GM21381 (cell line): Measurements from ENCODE around the gene WIPF1.
"Not testable (repeated sequence)": the region's sequence is repeated elsewhere in the genome, so short reads cannot be mapped to it uniquely, and the experiment has no call there.

Source experiments
- ATAC-seq: cut with Tn5 transposase; IDR thresholded peaks from one replicate; pipeline ENCODE4 v1.9.1; 2021; ENCODE audit warnings: mild to moderate bottlenecking, moderate library complexity; ENCODE audit not compliant: unreplicated experiment

Gene WIPF1

DNA sequence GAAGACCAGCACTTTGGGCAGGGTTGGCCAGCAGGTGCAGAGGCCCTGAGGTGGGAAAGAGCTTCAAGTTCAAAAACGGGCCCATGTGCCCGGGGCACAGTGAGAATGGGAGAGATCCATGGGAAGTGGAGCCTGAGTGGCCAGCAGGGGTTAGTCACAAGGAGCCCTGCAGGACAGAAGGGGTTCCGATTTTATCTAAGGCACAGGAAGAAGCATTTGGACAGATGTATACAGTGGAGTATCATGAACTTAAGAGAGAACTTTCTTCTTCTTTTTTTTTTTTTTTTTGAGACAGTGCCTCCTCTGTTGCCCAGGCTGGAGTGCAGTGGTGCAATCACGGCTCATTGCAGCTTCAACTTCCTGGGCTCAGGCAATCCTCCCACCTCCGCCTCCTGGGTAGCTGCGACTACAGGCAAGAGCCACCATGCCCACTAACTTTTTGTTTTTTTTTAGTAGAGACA, 24.0 kb downstream of the WIPF1 start:
- no peak for ATAC-seq

DNA sequence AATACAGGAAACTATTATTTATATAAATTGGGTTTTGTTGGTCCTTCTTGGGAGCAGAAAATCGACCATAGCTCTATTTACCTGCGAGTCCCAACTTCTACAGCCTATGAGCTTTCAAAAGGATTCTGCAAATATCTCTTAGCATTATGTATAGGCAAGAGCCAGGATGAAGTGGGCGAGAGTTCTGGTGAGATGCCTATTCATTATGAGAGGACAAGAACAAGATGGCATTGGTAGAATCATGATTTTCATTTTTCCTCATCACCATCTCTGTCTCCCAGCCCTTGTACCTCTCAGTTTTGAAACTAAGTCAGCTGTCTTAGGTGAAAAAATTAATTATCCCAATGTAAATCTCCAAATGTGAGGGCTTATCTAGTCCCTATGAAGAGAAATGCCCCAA, 25.0 kb downstream of the WIPF1 start:
- ATAC-seq: no peak

DNA sequence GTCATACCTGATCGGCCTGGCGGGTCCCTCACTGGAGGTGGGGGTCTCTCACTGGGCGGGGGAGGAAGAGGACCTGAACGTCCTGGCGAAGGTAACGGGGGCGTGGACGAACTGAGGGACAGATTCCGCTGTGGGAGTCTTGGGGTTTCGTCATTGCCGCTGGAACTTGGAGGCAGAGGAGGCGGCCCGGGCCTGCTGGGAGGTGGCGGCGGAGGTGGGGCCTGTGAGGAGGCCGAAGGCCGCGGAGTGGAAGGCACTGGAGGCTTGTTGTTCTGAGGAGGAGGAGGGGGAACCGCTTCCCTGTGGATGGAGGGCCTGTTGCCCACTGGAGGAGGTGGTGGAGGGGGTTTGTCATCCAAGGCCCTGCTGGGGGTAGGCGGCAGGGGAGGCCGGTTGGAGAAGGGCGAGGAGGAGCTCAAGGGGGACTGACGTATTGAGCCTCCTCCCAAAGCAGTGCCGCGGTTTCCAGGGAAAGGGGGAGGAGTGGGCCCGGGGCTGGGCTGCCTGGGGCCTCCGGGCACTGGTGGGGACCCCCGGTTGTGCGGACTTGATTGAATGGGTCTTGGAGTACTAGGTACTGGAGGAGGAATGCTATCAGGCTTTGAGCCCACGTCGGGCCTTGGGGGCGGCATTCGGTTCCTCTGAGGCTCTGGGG, 25.8 kb downstream of the WIPF1 start:
- no peak for ATAC-seq

DNA sequence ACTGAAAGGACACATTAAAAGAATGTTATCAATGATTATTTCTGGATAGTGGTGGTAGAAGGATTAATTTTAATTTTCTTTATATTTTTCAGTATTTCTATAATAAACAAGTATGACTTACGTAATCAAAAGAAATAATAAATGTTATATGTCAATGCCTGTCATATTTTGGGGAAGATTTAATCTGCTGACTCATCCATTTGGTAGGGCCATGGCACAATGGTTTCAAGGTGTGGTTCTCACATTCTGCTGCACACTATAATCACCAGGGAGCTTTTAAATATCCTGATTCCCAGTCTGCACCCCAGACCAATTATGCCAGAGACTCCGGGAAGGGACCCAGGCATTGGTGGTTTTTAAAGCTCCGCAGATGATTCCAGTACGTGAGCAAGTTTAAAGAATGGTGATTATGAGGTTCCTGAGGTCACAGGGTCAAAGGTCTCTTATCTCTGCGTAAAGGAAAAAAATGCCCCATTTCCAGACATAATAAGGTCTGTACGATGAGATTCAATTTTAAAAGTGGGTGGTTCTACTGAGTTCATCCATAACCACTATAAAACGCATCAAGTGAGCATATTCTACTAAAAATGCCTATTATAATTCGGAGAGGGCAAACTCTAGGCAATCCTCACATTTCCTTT, 27.2 kb downstream of the WIPF1 start:
- no peak for ATAC-seq

DNA sequence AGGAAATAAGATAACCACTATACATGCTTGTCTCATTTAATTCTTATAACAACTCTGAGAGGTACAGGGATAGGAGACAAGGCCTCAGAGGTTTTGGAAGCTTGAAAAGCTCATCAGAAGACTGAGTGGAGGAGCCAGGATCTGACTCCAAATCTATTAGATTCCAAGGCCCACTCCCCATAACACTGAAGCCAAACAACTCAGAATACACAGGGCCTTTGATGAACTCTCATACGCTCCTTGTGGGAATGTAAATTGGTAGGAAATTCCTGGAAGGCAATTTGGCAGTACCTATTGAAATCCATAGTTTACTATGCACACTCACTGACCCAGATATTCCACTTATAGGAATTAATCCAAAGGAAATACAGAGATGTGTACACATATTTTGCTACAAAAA, 27.9 kb downstream of the WIPF1 start:
- ATAC-seq: no peak

DNA sequence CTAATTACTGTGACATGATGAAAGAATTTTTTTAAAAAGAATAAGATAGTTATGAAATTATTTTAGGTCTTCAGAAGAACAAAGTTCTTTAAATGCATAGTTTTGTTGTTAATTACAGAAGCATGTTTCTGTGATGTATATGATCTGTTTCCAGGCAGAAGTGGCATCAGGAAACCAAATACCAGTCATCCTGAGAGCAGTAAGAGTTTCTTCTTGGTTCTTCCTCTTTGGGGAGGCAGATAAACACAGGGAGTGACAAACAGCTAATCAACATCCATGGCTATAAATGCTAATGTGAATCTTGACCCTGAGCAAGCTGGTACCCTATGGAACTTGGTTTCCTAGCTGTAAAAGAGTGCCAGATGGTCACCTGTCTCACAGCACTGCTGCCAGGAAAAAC, 29.2 kb downstream of the WIPF1 start:
- no peak for ATAC-seq

DNA sequence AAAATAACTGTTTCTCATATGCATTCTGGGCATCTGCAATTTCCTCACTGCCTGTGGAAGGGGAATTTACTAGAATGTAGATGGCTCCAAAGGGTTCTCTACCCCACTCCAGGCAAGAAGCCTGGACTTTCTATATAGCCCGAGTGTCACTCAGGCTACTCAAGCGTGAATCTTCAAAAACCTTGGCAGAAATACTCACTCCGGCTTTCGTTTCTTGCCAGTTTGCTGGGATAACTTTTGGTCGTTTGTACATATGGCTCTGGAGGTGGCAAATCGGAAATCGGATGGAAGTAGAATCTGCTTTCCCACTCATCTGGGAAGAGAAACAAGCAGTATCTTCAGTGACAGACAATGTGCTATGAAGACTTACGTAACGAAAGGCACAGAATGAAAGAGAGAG, 30.7 kb downstream of the WIPF1 start:
- no peak for ATAC-seq

DNA sequence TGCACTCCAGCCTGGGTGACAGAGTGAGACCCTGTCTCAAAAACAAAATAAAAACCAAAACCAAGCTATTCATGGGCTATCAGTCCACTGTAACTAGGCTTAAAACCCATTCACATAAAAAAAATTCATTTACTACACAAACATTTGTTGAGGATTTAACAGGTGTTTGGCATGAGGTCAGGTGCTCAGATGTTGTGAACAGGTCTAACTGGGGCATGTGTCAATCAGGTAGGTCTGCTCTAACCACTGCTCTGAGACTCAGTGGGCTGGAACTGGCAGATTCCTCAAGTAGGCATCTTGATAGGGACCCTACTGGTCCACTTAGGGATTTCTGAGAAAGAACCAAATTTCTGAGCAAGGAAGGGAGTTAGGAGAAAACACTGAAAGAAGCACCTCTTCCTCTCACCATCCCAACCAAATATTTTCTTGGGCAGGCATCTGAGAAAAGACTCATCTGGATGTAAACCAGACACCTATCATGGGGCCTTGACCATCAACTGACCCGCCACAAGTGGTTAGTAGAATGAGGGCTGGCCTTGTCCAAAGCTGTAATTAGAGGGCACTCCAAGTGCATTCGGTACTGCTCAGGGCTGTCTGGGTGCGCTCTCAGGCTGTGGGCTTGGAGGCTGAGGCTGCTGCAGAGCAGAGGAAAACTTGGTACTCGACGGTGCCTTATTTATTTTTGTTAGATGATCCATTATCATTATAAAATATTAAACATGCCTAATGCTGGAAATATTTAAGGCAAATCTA, 33.9 kb downstream of the WIPF1 start:
- ATAC-seq: no peak

DNA sequence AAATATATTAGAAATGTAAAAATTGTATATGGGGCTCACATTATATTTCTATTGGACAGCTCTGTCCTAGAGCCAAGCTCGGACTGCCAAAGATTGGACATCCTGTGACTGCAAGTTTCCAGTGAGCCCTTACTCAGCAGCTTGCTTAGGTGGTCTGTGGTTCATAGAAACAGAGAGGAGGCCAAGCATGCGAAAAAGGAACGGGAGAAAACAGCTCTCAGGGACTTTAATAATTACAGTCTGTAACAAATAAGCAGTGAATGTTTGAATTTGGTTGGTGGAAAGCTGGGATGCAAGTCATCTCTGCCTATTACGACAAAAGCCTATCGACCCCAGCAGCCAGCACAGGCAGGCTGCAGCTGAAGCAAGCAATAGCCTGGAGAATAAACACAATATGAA, 35.6 kb downstream of the WIPF1 start:
- no peak for ATAC-seq

DNA sequence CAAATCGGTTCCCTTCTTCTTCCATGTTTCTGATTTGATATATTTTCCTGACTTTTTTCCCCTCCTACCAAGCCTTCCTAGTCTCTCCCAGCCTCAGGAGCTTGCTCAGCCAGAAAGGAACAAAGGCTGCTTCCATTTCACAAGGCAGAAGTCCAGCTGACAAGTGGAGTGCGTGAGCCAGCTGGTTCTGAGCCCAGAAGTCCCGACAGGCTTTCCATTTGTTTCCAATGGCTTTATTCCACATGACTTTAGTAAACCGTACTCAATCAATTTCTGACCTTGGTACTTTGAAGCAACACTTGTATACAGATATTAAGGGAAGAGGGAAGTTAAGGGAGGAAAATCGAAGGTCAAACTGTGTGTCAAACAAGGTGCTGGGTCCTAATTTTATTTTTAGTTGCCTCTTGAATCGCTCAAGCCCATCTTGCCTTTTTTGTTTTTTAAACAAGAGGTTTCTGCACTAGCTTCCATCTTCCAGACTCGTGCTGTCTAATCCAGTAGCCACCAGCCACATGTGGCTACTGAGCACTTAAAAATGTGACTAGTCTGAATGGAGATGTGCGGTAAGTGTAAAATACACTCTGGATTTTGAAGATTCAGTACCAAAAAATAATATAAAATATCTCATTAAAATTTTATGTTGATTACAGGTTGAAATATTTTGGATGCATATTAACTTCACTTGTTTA, 36.2 kb downstream of the WIPF1 start:
- ATAC-seq: no peak

DNA sequence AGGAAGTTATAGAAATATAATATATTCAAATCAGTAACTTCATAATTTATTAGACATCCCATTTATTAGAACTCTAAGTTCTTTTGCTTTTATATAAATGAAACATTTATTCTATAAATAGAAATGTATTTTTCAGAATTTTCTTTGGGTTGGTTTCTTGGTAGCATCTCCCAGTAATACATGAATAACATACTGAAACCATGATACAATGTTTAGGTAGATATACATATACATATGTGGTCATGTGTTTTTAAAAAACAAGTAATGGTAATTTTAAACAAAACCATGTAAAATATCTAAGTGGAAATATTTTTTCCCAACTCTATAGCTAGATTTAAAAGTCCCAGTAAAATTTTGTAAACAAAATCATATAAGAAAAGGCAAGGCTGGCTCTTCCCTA, 36.9 kb downstream of the WIPF1 start:
- ATAC-seq: no peak

DNA sequence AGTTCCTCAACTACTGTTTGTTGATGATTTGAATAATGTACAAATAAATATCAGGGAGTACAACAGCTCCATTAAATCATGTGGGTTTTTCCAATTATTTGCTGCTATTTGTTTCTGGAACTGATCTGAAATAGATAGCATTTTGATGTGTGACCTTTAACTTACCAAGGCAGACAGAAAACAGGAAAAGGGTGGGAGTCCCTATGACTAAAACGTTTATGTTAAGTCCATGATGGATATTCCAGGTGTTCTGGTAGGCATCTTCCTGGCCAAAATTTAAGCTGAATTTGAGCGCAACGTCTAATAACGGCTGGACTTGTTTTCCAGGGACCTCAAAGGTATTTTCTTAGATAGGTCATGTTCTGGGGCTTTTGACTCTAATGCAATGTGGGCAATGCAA, 41.6 kb downstream of the WIPF1 start:
- ATAC-seq: no peak

DNA sequence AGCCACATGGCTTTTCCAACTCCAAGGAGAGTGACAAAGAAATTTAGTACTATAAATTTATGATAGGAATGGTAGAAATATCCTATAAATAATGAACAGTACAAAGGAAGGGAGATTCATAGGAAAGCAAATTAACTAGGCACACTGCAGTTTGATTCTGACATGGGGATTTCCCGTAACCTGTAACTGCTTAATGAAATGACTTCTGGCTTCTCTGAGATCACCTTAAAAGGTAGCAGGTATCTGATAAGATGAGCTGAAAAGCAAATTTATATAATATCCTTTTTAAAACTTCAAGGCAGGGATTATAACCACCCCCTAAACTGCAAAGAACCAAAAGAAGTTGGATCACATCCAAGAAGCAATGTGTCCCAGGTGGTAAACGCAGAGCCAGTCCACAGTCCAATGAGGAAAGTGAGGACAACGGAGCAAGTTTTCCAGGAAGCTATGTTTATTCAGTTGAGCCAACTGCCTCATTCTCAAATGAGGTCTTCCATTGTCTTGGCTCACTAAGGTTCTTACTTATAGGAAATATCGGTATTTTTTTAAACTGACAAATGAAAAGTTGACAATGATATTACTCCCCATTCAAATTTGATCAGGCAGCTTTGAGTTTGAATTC, 43.0 kb downstream of the WIPF1 start:
- ATAC-seq: no peak

DNA sequence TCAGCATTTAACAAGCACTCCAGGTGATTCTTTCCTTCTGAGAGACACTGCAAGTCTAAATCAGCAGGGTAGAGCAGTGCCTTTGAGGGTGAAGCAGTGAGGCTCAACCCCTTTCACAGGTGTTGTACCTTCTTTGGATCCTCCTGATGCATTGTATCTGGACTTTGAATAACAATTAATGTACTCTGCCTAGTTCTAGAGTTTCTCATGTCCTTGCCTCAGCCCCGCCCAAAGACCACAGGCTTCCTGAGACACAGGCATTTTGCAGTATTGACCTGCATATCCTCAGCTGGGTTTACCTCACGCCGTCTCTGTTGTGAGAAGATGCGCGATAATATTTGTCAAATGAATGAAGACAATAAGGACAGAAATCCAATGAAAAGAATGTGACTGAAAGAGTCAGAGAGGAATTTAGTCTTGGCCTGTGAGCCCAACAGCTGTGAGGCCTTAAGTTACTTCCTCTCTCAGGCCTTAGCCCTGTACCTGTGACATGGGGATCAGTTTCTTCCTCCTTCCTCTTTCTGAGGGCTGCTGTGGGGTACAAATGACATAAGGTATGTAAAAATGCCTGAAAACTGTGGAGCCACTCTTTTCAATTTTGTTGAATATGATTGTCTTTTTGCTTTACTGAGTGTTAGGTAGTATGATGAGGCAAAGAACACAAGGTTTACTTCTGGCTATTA, 43.7 kb downstream of the WIPF1 start:
- no peak for ATAC-seq

DNA sequence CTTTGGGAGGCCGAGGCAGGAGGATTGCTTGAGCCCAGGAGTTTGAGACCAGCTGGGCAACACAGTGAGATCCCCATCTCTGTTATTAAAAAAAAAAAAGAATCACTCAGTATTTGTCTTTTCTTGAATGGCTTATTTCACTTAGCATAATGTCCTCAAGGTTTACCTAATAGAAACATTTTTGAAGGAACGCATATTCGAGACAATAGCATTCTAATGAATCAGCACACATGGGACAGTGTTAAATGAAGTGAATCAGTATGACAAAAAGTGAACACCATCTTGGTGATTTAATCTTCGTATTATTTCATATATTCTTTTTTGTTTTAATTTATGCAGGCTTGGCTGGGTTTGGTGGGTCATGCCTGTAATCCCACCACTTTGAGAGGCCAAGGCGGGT, 44.7 kb downstream of the WIPF1 start:
- no peak for ATAC-seq

DNA sequence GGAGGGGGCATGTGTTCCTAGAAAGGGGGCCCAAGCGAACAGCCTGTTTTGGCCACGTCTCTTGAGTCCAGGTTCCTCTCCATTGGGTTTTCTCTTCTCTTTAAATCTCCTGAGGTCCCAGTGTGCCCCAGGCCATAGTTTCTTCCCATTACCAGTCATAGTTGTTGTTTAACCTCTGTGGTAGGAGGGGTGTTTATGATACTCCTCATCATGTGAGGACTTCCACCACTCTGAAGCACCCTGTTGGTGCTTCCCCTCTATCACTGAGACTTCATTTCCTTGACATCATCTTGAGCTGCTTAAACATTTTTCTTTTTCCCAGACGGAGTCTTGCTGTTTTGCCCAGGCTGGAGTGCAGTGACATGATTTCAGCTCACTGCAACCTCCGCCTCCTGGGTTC, 45.9 kb downstream of the WIPF1 start:
- ATAC-seq: no peak

DNA sequence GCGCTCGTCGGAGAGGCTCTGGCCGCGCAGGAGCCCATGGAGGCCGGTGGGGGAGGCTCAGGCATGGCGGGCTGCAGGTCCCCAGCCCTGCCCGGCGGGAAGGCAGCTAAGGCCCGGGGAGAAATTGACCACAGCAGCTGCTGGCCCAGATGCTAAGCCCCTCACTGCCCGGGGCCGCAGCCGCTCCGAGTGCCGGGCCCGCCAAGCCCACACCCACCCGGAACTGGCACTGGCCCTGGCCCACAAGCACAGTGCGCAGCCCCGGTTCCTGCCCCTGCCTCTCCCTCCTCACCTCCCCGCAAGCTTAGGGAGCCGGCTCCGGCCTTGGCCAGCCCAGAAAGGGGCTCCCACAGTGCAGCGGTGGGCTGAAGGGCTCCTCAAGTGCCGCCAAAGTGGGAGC, 49.0 kb downstream of the WIPF1 start:
- not testable (repeated sequence) for ATAC-seq

DNA sequence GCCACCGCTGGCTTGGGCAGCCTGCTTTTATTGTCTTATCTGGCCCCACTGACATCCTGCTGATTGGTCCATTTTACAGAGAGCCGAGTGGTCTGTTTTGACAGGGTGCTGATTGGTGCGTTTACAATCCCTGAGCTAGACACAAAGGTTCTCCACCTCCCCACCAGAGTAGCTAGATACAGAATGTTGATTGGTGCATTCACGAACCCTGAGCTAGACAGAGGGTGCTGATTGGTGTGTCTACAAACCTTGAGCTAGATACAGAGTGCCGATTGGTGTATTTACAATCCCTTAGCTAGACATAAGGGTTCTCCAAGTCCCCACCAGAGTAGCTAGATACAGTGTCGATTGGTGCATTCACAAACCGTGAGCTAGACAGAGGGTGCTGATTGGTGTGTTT, 49.6 kb downstream of the WIPF1 start:
- not testable (repeated sequence) for ATAC-seq

DNA sequence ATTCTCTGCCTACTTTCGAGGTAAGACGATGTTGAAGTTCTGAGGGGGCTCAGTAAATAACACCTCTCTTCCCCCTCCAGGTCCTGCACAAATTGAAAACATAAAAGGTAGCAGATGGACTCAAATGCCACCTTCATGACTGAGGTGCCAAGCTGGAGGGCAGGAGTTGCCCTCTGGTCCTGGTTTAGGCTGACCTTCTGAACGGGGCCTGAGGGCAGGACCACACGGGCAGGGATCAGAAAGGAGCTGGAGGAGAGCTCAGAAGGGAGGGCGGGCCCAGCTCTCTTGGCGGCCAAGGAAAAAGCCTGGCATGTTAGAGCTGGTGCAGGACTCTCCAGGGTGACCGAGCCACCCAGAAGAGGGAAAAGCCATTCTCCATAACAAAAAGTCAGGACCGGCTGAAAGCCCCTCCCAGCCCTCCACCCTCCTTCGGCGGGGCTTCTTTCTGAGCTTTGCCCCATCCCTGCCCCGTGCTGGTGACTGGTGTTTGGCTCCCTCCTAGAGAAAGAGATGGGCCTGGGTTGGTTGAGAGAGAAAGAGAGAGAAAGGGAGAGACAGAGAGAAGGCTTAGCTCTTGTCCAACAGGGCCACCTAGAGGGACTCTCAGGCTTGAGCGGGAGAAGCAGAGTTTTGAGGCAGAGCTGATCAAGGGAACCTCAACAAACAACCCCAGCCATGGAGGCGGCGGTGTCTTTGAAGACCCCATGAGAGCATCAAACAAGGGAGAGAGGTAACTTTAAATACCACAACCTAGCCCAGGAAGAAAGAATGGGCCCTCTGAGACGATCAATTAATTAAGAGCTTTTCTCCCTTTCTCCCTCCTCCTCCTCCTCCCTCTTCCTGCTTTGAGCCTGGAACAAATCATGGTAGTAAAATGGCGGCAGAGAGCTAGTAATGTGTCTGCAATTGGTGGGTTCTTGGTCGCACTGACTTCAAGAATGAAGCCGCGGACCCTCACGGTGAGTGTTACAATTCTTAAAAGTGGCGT, 50.8 kb downstream of the WIPF1 start:
- ATAC-seq: peak; percentile 54
